Activated CD8-positive, alpha-beta T cell treated with anti-CD3 and anti-CD28 coated beads, Interleukin-2, amount 10 ng/mL, durations not matched to agents 7 days and 5 days (primary cell): ENCODE data around the gene CASR. TPM values are rescaled to one million over a fixed set of nuclear protein-coding genes. Genes with fewer than 3 reads are reported as not detected.
"Not testable (repeated sequence)": the region's sequence is repeated elsewhere in the genome, so short reads cannot be mapped to it uniquely, and the experiment has no call there.

Experiments used
- ATAC-seq: fragments of 150-1000 bp; cut with Tn5 transposase; one replicate; pipeline ENCODE4 v1.10.0; 2021; ENCODE audit warnings: moderate library complexity
- CTCF ChIA-PET: fragments of 350-600 bp; sonication (Branson Sonifier 250); formaldehyde crosslinking; loops from one replicate; lab custom pipeline; 2021; ENCODE audit warnings: antibody characterized with exemption; lab: Charles Lee
- POLR2A ChIA-PET: fragments of 350-600 bp; sonication (Branson Sonifier 250); formaldehyde crosslinking; loops from one replicate; lab custom pipeline; 2021; ENCODE audit warnings: antibody characterized with exemption; lab: Charles Lee
- DNase-seq: peaks from one replicate; pipeline ENCODE4 v3.0.0-alpha.2; 2020
- H3K27ac Mint-ChIP-seq: one replicate; pipeline ENCODE4 v1.8.0; 2021; ENCODE audit warnings: mild to moderate bottlenecking, mixed read lengths
- H3K27me3 Mint-ChIP-seq: one replicate; pipeline ENCODE4 v1.8.0; 2021; ENCODE audit warnings: low read depth, mixed read lengths
- H3K36me3 Mint-ChIP-seq: one replicate; pipeline ENCODE4 v1.8.0; 2021; ENCODE audit warnings: low read depth, mixed read lengths
- H3K4me1 Mint-ChIP-seq: one replicate; pipeline ENCODE4 v1.8.0; 2021; ENCODE audit warnings: low read depth, mixed read lengths
- H3K4me3 Mint-ChIP-seq: one replicate; pipeline ENCODE4 v1.8.0; 2021; ENCODE audit warnings: mild to moderate bottlenecking, mixed read lengths
- H3K9me3 Mint-ChIP-seq: one replicate; pipeline ENCODE4 v1.8.0; 2022; ENCODE audit warnings: mixed read lengths; ENCODE audit not compliant: insufficient read depth
- total RNA-seq, 2 experiments: library from RNA; stranded (reverse); gene quantifications; one replicate each; pipeline ENCODE4 v1.2.3, GENCODE V29; 2021

Gene CASR
- total RNA-seq, 2 experiments from 2014 or later, result not detected

DNA sequence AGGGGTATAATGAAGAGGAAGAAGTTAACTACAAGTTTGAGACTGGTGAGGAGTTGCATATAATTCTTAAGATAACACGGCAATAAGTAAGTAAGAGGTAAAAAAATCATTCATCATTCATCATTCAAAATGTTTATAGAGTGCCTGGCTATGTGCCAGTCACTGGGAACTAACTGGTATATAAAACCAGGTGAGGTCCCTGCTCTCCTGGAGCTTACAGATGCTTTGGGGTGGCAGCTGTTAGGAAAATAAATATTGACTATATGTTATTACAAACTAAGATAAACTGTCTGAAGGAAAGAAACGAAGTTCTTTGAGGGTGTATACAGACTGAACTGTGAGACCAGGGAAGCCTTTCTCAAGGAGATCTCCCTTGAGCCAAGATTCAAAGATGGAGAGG, 2.9 kb downstream of the CASR start:
- DNase-seq, result no peak
- H3K4me1 Mint-ChIP-seq, result peaks cover 4% of the 10 kb centered on the region
- no peak overlapping the region for H3K27ac Mint-ChIP-seq
- no peak overlapping the region for H3K4me3 Mint-ChIP-seq
- CTCF ChIA-PET, result interaction anchor here (1.0 kb wide), 1 partner anchor 13 kb away, joined by 3 read pairs; no protein-coding TSS in a partner anchor
- ATAC-seq, result no peak
- no peaks in the 10 kb centered on the region for H3K36me3 Mint-ChIP-seq
- no peaks in the 10 kb centered on the region for H3K9me3 Mint-ChIP-seq
- POLR2A ChIA-PET, result no interaction called here
- H3K27me3 Mint-ChIP-seq, result peaks cover 79% of the 10 kb centered on the region

- ChIA-PET CTCF (no interaction called here), POLR2A (no interaction called here)
- peaks cover 66% of the 10 kb centered on the region for H3K27me3 Mint-ChIP-seq
- no peak for ATAC-seq
- H3K27ac Mint-ChIP-seq, result no peak overlapping the region
- H3K9me3 Mint-ChIP-seq, result no peaks in the 10 kb centered on the region
- H3K4me3 Mint-ChIP-seq, result no peak overlapping the region
- DNase-seq, result no peak
- no peaks in the 10 kb centered on the region for H3K36me3 Mint-ChIP-seq
- H3K4me1 Mint-ChIP-seq, result peaks cover 1% of the 10 kb centered on the region
Observed at GRCh38 chr3:122188737-122189136, 5.3 kb downstream of the CASR start.

DNA sequence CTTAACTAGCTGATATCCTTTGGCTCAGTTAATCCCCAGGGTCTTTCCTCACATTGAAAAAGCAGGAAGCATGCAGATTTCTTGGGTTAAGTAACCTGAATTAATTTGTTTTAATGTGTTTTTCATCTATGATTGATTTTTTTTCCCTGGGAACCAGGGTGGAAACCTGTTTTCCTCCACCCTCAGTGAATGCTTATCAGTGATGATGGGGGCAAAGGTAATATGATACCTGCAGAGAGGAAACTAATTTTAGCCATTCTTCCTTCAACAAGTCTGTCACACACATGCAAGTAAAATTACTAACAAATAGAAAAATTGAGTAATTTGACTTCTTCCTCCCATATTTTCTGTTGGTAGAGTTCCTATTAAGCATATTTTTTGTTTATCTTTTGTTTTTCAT, 5.9 kb downstream of the CASR start:
- ChIA-PET CTCF (no interaction called here), POLR2A (no interaction called here)
- Mint-ChIP-seq H3K36me3 (no peaks in the 10 kb centered on the region), H3K4me1 (no peaks in the 10 kb centered on the region), H3K4me3 (no peak overlapping the region), H3K27me3 (peaks cover 64% of the 10 kb centered on the region), H3K9me3 (no peaks in the 10 kb centered on the region), H3K27ac (no peak overlapping the region)
- DNase-seq, result no peak
- ATAC-seq, result no peak

DNA sequence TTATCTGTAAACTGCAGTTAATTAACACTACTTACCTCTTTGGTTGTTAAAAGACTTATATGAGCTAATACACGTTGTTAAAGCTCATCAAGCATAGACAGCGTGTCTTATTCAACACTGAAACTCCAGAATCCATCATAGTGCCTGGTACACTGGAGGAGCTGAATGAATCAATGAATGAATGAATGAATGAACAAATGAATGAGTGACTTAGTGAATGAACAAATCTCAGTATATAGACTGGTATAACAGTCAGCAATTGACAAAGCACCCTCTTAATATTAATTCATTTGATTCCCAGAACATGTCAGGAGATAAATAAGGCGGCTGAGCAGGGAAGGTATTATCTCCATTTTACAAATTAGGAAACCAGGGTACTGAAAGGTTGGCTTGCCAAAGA, 7.1 kb downstream of the CASR start:
- peaks cover 8% of the 10 kb centered on the region for H3K4me1 Mint-ChIP-seq
- no peak for DNase-seq
- ChIA-PET CTCF (no interaction called here), POLR2A (no interaction called here)
- ATAC-seq, result no peak
- H3K27me3 Mint-ChIP-seq, result peaks cover 55% of the 10 kb centered on the region
- H3K27ac Mint-ChIP-seq, result no peak overlapping the region
- H3K9me3 Mint-ChIP-seq, result no peaks in the 10 kb centered on the region
- H3K4me3 Mint-ChIP-seq, result no peak overlapping the region
- H3K36me3 Mint-ChIP-seq, result no peaks in the 10 kb centered on the region

DNA sequence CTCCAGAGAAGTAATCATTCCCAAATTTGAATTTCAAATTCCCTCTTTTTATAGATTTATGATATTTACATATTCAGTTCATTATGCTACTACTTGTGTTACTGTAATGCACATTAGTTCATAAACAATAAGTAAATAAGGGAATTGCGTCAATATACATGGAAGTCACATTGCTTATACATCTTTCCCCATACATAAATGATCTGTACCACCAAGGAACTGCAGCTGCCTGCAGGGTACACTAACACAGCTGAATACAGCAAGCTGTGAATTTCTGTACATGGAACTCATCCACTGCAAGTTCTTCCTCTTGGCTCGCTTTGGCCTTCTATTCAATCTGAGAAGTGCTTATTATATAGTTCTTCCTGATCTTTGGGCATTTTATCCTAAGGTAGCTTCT, 15.5 kb downstream of the CASR start:
- ChIA-PET POLR2A (no interaction called here), CTCF (no interaction called here)
- no peaks in the 10 kb centered on the region for H3K9me3 Mint-ChIP-seq
- H3K36me3 Mint-ChIP-seq, result no peaks in the 10 kb centered on the region
- H3K27me3 Mint-ChIP-seq, result peaks cover 15% of the 10 kb centered on the region
- no peak for DNase-seq
- H3K4me3 Mint-ChIP-seq, result no peak overlapping the region
- no peak for ATAC-seq
- peaks cover 14% of the 10 kb centered on the region for H3K4me1 Mint-ChIP-seq
- no peak overlapping the region for H3K27ac Mint-ChIP-seq

DNA sequence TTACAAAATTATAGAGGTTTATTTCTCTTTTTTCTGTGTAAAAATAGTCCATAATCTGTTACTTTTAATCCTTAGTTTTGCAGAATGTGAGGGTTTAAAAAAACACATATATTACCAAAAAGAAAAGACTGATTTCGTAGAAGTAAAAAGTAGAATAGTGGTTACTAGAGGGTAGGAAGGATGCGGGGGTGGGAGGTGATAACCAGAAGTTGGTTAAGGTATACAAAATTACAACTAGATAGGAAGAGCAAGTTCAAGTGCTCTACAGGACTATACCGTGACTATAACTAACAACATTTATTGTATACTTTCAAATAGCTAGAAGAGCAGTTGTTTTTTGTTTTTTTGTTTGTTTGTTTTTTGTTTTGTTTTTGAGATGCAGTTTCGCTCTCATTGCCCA, 16.1 kb downstream of the CASR start:
- ChIA-PET POLR2A (no interaction called here), CTCF (no interaction called here)
- Mint-ChIP-seq H3K36me3 (no peaks in the 10 kb centered on the region), H3K9me3 (no peaks in the 10 kb centered on the region), H3K27ac (no peak overlapping the region), H3K4me3 (no peak overlapping the region), H3K27me3 (peaks cover 17% of the 10 kb centered on the region), H3K4me1 (peaks cover 14% of the 10 kb centered on the region)
- no peak for DNase-seq
- no peak for ATAC-seq

GRCh38 chr3:122200661-122201060, 17.2 kb downstream of the CASR start:
- H3K27me3 Mint-ChIP-seq, result peaks cover 14% of the 10 kb centered on the region
- H3K27ac Mint-ChIP-seq, result no peak overlapping the region
- H3K4me3 Mint-ChIP-seq, result no peak overlapping the region
- ChIA-PET POLR2A (no interaction called here), CTCF (no interaction called here)
- DNase-seq (no peak), ATAC-seq (no peak)
- no peaks in the 10 kb centered on the region for H3K9me3 Mint-ChIP-seq
- H3K4me1 Mint-ChIP-seq, result peaks cover 6% of the 10 kb centered on the region
- no peaks in the 10 kb centered on the region for H3K36me3 Mint-ChIP-seq

DNA sequence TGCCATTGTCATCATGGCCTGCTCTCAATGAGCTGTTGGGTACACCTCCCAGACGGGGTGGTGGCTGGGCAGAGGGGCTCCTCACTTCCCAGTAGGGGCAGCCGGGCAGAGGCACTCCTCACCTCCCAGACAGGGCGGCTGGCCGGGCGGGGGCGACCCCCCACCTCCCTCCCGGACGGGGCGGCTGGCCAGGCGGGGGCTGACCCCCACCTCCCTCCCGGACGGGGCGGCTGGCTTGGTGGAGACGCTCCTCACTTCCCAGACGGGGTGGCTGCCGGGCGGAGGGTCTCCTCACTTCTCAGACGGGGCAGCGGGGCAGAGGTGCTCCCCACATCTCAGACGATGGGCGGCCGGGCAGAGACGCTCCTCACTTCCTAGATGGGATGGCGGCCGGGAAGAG, 18.0 kb downstream of the CASR start:
- POLR2A ChIA-PET, H3K36me3 Mint-ChIP-seq, H3K4me1 Mint-ChIP-seq, DNase-seq, H3K4me3 Mint-ChIP-seq, H3K27ac Mint-ChIP-seq, ATAC-seq, H3K9me3 Mint-ChIP-seq, CTCF ChIA-PET: not testable (repeated sequence)
- H3K27me3 Mint-ChIP-seq, result peaks cover 14% of the 10 kb centered on the region

DNA sequence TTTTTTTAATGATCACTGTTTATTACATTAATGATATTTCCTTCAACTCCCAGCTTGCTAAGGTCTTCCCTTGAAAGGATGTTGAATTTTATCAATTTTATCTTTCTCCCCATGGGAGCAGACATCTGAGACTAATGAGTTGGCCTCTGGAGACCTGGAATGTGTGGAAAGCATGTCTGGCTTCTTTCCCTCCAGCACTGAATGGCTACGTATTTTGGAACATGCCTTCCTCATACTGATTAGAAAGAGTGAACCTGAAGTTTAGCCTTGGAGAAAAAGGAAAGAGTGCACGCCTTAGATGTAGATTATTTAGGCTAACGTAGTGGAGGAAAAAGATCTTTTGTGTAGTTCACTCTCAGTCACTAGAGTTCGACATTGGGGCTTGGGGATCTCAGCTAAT, 25.1 kb downstream of the CASR start:
- Mint-ChIP-seq H3K27ac (no peak overlapping the region), H3K4me1 (no peaks in the 10 kb centered on the region), H3K27me3 (peaks cover 10% of the 10 kb centered on the region), H3K36me3 (no peaks in the 10 kb centered on the region), H3K4me3 (no peak overlapping the region), H3K9me3 (no peaks in the 10 kb centered on the region)
- POLR2A ChIA-PET, result no interaction called here
- no peak for ATAC-seq
- no peak for DNase-seq
- CTCF ChIA-PET, result no interaction called here

DNA sequence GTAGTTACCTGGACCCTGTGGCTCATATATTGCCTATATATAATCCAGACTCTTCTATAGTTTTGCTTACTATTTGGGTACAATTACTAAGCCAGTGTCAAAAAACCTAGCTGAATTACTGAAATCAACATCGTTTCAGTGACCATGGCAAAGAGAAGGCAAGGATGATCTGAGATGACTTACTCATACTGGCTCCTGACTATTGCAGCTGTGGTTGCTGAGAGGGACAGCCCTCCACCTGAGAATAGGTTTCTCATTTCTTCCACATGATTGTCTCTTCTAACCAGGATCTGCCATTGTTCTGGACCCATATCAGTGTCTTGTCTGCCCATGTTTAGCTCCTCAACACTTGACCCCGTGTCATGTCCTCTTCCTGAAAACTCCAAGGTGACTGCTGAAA, 30.2 kb downstream of the CASR start:
- POLR2A ChIA-PET, result no interaction called here
- Mint-ChIP-seq H3K9me3 (no peaks in the 10 kb centered on the region), H3K4me3 (no peak overlapping the region), H3K27ac (no peak overlapping the region), H3K27me3 (peaks cover 5% of the 10 kb centered on the region), H3K36me3 (no peaks in the 10 kb centered on the region), H3K4me1 (no peaks in the 10 kb centered on the region)
- no peak for ATAC-seq
- CTCF ChIA-PET, result interaction anchor here (0.9 kb wide), 1 partner anchor 87 kb away, joined by 3 read pairs; no protein-coding TSS in a partner anchor
- DNase-seq, result no peak

- Mint-ChIP-seq H3K36me3 (no peaks in the 10 kb centered on the region), H3K4me1 (no peaks in the 10 kb centered on the region), H3K27me3 (peaks cover 9% of the 10 kb centered on the region), H3K27ac (no peak overlapping the region), H3K9me3 (no peaks in the 10 kb centered on the region), H3K4me3 (no peak overlapping the region)
- ChIA-PET CTCF (interaction anchor here (0.9 kb wide), 1 partner anchor 86 kb away, joined by 3 read pairs; no protein-coding TSS in a partner anchor), POLR2A (no interaction called here)
- DNase-seq (no peak), ATAC-seq (no peak)
Observed at GRCh38 chr3:122214711-122215110, 31.2 kb downstream of the CASR start.

- no peaks in the 10 kb centered on the region for H3K36me3 Mint-ChIP-seq
- no peak for ATAC-seq
Observed at GRCh38 chr3:122215592-122216298, 32.3 kb downstream of the CASR start.

More at GRCh38 chr3:122215592-122216298, 32.3 kb downstream of the CASR start:
- ChIA-PET POLR2A (no interaction called here), CTCF (no interaction called here)
- H3K4me1 Mint-ChIP-seq, result no peaks in the 10 kb centered on the region
- no peak for DNase-seq
- H3K27ac Mint-ChIP-seq, result no peak overlapping the region
- no peak overlapping the region for H3K4me3 Mint-ChIP-seq
- peaks cover 8% of the 10 kb centered on the region for H3K27me3 Mint-ChIP-seq
- H3K9me3 Mint-ChIP-seq, result no peaks in the 10 kb centered on the region
